Trophoblast cell (in vitro differentiated cells and primary cell): ENCODE results near the gene DNAAF3. TPM values are rescaled to one million over a fixed set of nuclear protein-coding genes. Genes with fewer than 3 reads are reported as not detected.

Experiments used
- DNase-seq, 2 donors: peaks; one replicate each; pipeline ENCODE4 v3.0.0-alpha.2; 2016
- H2AFZ ChIP-seq: 2 replicates; pipeline ENCODE4 v1.6.1; 2013; ENCODE audit warnings: low read length, moderate library complexity, mild to moderate bottlenecking; ENCODE audit not compliant: insufficient read depth, poor library complexity
- H2AK5ac ChIP-seq: 2 replicates; pipeline ENCODE4 v1.6.1; 2013; ENCODE audit warnings: mild to moderate bottlenecking, low read length
- H2BK120ac ChIP-seq: 2 replicates; pipeline ENCODE4 v1.6.1; 2013; ENCODE audit warnings: low read length, mild to moderate bottlenecking, moderate library complexity; ENCODE audit not compliant: insufficient read depth, poor library complexity
- H2BK12ac ChIP-seq: 2 replicates; pipeline ENCODE4 v1.6.1; 2013; ENCODE audit warnings: mild to moderate bottlenecking, low read length, moderate library complexity
- H2BK5ac ChIP-seq: 2 replicates; pipeline ENCODE4 v1.6.1; 2013; ENCODE audit warnings: low read length, low read depth, moderate library complexity, mild to moderate bottlenecking; ENCODE audit not compliant: poor library complexity
- H3K14ac ChIP-seq: 2 replicates; pipeline ENCODE4 v1.6.1; 2013; ENCODE audit warnings: mild to moderate bottlenecking, low read length
- H3K18ac ChIP-seq: 2 replicates; pipeline ENCODE4 v1.6.1; 2013; ENCODE audit warnings: mild to moderate bottlenecking, low read length
- H3K23ac ChIP-seq: 2 replicates; pipeline ENCODE4 v1.6.1; 2013; ENCODE audit warnings: low read length
- H3K27ac ChIP-seq: 2 replicates; pipeline ENCODE4 v1.5.1; 2013; ENCODE audit warnings: low read depth, mild to moderate bottlenecking, inconsistent platforms, low read length, moderate library complexity
- H3K27me3 ChIP-seq: 2 replicates; pipeline ENCODE4 v1.6.1; 2013; ENCODE audit warnings: inconsistent platforms, mild to moderate bottlenecking, low read length, moderate library complexity; ENCODE audit not compliant: insufficient read depth
- H3K36me3 ChIP-seq, 2 experiments: 1 replicate in 1 of 2; 2 replicates in 1 of 2; pipeline ENCODE4 v1.6.1; 2013; ENCODE audit warnings: low read length in 2 of 2, mild to moderate bottlenecking in 2 of 2, moderate library complexity in 1 of 2; ENCODE audit not compliant: insufficient read depth in 2 of 2, control insufficient read depth in 1 of 2
- H3K4ac ChIP-seq: 2 replicates; pipeline ENCODE4 v1.6.1; 2013; ENCODE audit warnings: low read depth, mild to moderate bottlenecking, low read length, moderate library complexity
- H3K4me1 ChIP-seq, 2 experiments: 1 replicate in 1 of 2; 2 replicates in 1 of 2; pipeline ENCODE4 v1.6.1; 2013; ENCODE audit warnings: low read length in 2 of 2, mild to moderate bottlenecking in 2 of 2, moderate library complexity in 1 of 2; ENCODE audit not compliant: insufficient read depth in 2 of 2, control insufficient read depth in 1 of 2
- H3K4me2 ChIP-seq: 2 replicates; pipeline ENCODE4 v1.6.1; 2013; ENCODE audit warnings: inconsistent platforms, mild to moderate bottlenecking, low read length, moderate library complexity
- H3K4me3 ChIP-seq: 2 replicates; pipeline ENCODE4 v1.5.1; 2013; ENCODE audit warnings: mild to moderate bottlenecking, low read depth, low read length, inconsistent platforms
- H3K79me1 ChIP-seq: one replicate; pipeline ENCODE4 v1.6.1; 2013; ENCODE audit warnings: low read length
- H3K79me2 ChIP-seq: 2 replicates; pipeline ENCODE4 v1.6.1; 2013; ENCODE audit warnings: low read length, mild to moderate bottlenecking; ENCODE audit not compliant: control insufficient read depth, insufficient read depth, poor library complexity
- H3K9ac ChIP-seq: 2 replicates; pipeline ENCODE4 v1.6.1; 2013; ENCODE audit warnings: mild to moderate bottlenecking, low read length
- H3K9me3 ChIP-seq: 2 replicates; pipeline ENCODE4 v1.6.1; 2013; ENCODE audit warnings: low read depth, mild to moderate bottlenecking, control low read depth, inconsistent platforms, low read length; ENCODE audit not compliant: insufficient read depth
- H4K12ac ChIP-seq: 2 replicates; pipeline ENCODE4 v1.6.1; 2013; ENCODE audit warnings: low read depth, mild to moderate bottlenecking, low read length, moderate library complexity
- H4K8ac ChIP-seq: 2 replicates; pipeline ENCODE4 v1.6.1; 2013; ENCODE audit warnings: low read depth, mild to moderate bottlenecking, low read length, moderate library complexity
- H4K91ac ChIP-seq: one replicate; pipeline ENCODE4 v1.6.1; 2013; ENCODE audit warnings: low read depth, mild to moderate bottlenecking, low read length, moderate library complexity
- WGBS: extraction: QIAGEN DNeasy Blood & Tissue Kit; methylation state at CpG from one replicate; pipeline ENCODE4 v1.1.7; 2013; ENCODE audit warnings: missing lambda C conversion rate; ENCODE audit not compliant: insufficient read length, insufficient coverage; ENCODE audit errors: extremely low coverage; 5-methylcytosine and 5-hydroxymethylcytosine counted together
- polyA plus RNA-seq: library from polyadenylated mRNA; stranded (reverse); fragments of 200-250 nt; gene quantifications from 2 replicates; pipeline ENCODE4 v1.2.3, GENCODE V29; 2013

Gene DNAAF3
- 0.44 and 0.53 TPM in 2 replicates for polyA plus RNA-seq

DNA sequence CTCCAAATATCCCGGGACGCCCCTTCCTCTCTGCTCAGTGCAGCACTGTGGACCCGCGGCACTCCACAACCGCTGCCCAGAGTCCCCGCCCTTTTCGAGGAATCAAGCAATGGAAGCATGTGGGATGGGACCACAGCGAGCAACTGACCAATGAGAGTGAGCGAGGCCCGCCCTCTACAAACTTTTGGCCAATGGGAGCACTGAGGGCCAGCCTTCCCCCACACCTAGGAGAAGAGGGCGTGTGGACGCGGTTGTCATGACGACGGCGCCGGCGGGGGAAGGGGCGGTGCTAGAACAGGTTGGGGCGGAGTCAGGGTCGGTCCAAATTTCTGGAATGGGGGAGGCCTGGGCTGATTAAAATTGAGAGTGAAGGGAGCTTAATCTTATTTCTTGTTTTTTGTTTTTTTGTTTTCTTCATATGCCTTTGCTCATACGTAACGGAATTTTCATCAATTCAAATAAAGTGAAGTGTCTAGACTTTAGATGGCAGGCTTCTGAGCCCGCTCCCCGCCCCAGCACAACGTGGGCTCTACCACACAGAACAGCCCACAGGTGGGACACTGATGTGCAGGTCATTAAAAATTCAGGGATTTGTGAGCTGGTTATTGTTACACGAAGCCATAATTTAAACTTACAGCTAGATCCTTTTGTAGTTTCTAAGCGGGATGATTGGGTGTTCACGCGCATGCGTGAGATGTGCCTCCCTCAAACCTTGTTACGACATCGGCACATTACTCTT lies at the start of gene DNAAF3:
Gene DNAAF3 (minus strand): TSS at position 84 of the 739 bp plus-strand sequence. CDS start 200 bp downstream, outside the sequence.
- H4K12ac ChIP-seq, result no peak within 1 kb of the TSS
- H4K91ac ChIP-seq, result no peak within 1 kb of the TSS
- H3K9ac ChIP-seq, result no peak within 1 kb of the TSS
- no peak within 1 kb of the TSS for H3K27ac ChIP-seq
- peaks cover 2 to 3% of the 10 kb centered on the region in 2 experiments for H3K4me1 ChIP-seq
- H2AK5ac ChIP-seq, result no peak within 1 kb of the TSS
- no peak within 1 kb of the TSS for H2BK120ac ChIP-seq
- H2AFZ ChIP-seq, result peak within 1 kb of the TSS; percentile 70
- H3K4me2 ChIP-seq, result peak within 1 kb of the TSS; percentile 69
- H3K79me1 ChIP-seq, result no peaks in the 10 kb centered on the region
- no CpG with 5 or more reads among the region's 33 CpGs for WGBS
- no peak within 1 kb of the TSS for H2BK12ac ChIP-seq
- H2BK5ac ChIP-seq, result no peak within 1 kb of the TSS
- H3K18ac ChIP-seq, result no peak within 1 kb of the TSS
- no peak within 1 kb of the TSS for H3K14ac ChIP-seq
- no peak within 1 kb of the TSS for H4K8ac ChIP-seq
- H3K4ac ChIP-seq, result no peak within 1 kb of the TSS
- peak within 1 kb of the TSS; percentile 63 for H3K4me3 ChIP-seq
- H3K27me3 ChIP-seq, result peaks cover 4% of the 10 kb centered on the region
- peaks cover 3% of the 10 kb centered on the region for H3K9me3 ChIP-seq
- H3K79me2 ChIP-seq, result no peaks in the 10 kb centered on the region
- H3K36me3 ChIP-seq, result no peaks in the 10 kb centered on the region
- no peak within 1 kb of the TSS for H3K23ac ChIP-seq
- DNase-seq, result peak; percentile 86 to 97

DNA sequence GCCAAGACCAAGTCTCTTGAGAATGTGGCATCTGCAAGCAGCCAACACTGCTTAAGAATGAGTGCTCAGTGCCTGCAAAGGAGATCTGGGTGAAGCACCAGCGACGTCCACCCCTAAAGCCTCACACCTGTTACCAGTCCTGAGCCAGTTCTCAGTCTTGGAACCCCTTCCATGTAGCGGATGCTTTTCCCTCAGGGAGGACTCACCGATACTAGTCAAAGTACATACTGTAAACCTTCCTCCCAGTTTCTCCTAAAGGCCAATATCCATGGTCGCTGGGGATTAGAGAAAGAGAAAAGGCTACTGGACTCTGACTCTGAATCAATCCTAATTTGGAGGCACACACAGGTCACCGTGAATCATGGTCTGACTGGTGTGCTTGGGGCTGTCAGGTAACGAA lies 47.1 kb upstream of the DNAAF3 start:
- H4K91ac ChIP-seq, result no peak overlapping the region
- H3K79me2 ChIP-seq, result no peaks in the 10 kb centered on the region
- no peak for DNase-seq
- no peak overlapping the region for H3K4me3 ChIP-seq
- H3K9me3 ChIP-seq, result peaks cover 2% of the 10 kb centered on the region
- peaks cover 5 to 6% of the 10 kb centered on the region in 2 experiments for H3K4me1 ChIP-seq
- no peak overlapping the region for H4K8ac ChIP-seq
- H3K79me1 ChIP-seq, result peaks cover 3% of the 10 kb centered on the region
- no peaks in the 10 kb centered on the region for H3K36me3 ChIP-seq
- H2BK120ac ChIP-seq, result no peak overlapping the region
- H3K23ac ChIP-seq, result no peak overlapping the region
- H2BK5ac ChIP-seq, result no peak overlapping the region
- no peak overlapping the region for H4K12ac ChIP-seq
- H3K27ac ChIP-seq, result no peak overlapping the region
- H3K14ac ChIP-seq, result no peak overlapping the region
- H2AFZ ChIP-seq, result no peak overlapping the region
- H3K9ac ChIP-seq, result no peak overlapping the region
- H3K4me2 ChIP-seq, result no peak overlapping the region
- no peak overlapping the region for H3K18ac ChIP-seq
- WGBS, result no CpG with 5 or more reads among the region's 7 CpGs
- H2BK12ac ChIP-seq, result no peak overlapping the region
- H3K4ac ChIP-seq, result no peak overlapping the region
- no peak overlapping the region for H2AK5ac ChIP-seq
- no peaks in the 10 kb centered on the region for H3K27me3 ChIP-seq

DNA sequence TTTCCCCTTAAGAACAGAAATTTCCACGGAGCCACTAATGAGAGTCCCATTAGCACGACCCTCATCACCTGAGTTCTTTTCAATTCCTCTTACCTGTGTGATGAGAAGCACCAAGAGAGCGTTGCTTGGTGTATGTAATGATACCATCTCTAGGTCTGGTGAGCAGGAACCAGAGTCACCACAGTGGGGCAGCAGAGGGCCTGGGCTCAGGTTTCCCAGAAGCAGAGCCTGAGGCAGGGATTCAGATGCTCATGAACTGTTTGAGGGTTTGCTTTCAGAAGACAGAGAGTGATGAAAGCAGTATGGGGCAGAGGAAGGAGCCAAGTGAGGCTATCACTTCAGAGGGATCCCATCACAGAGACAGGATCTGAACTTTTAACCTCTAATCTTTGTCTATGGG lies 46.0 kb upstream of the DNAAF3 start:
- Histone ChIP-seq H3K36me3 (no peaks in the 10 kb centered on the region), H3K9me3 (peaks cover 2% of the 10 kb centered on the region), H3K4me3 (no peak overlapping the region), H3K14ac (no peak overlapping the region), H4K12ac (no peak overlapping the region), H3K23ac (no peak overlapping the region), H2AK5ac (no peak overlapping the region), H3K4ac (no peak overlapping the region), H3K9ac (no peak overlapping the region), H3K79me1 (peaks cover 3% of the 10 kb centered on the region), H3K18ac (no peak overlapping the region), H3K4me1 (peaks cover 5 to 6% of the 10 kb centered on the region in 2 experiments), H2BK120ac (no peak overlapping the region), H3K27ac (no peak overlapping the region), H3K4me2 (no peak overlapping the region), H2AFZ (no peak overlapping the region), H4K8ac (no peak overlapping the region), H2BK12ac (no peak overlapping the region), H3K79me2 (no peaks in the 10 kb centered on the region), H3K27me3 (no peaks in the 10 kb centered on the region), H4K91ac (no peak overlapping the region), H2BK5ac (no peak overlapping the region)
- peak; percentile 83 to 88 for DNase-seq
- no CpG with 5 or more reads among the region's 3 CpGs for WGBS

GRCh38 chr19:55209693-55210472 lies 43.5 kb upstream of the DNAAF3 start:
- Histone ChIP-seq H3K23ac (no peak overlapping the region), H3K4me1 (peaks cover 0 to 5% of the 10 kb centered on the region in 2 experiments), H3K14ac (no peak overlapping the region), H2AFZ (no peak overlapping the region), H3K9me3 (peaks cover 2% of the 10 kb centered on the region), H2BK5ac (no peak overlapping the region), H3K79me2 (no peaks in the 10 kb centered on the region), H3K4me2 (no peak overlapping the region), H2BK12ac (no peak overlapping the region), H3K4me3 (no peak overlapping the region), H3K18ac (no peak overlapping the region), H3K4ac (no peak overlapping the region), H3K36me3 (no peaks in the 10 kb centered on the region), H3K79me1 (no peaks in the 10 kb centered on the region), H4K12ac (no peak overlapping the region), H3K9ac (no peak overlapping the region), H3K27me3 (no peaks in the 10 kb centered on the region), H3K27ac (no peak overlapping the region), H4K91ac (no peak overlapping the region), H2AK5ac (no peak overlapping the region), H2BK120ac (no peak overlapping the region), H4K8ac (no peak overlapping the region)
- WGBS, result no CpG with 5 or more reads among the region's 17 CpGs
- no peak for DNase-seq
